Panc1 (cell line): Measurements from ENCODE around the gene TIMM44. TPM values are rescaled to one million over a fixed set of nuclear protein-coding genes. Genes with fewer than 3 reads are reported as not detected.

Source experiments
- ATAC-seq: fragments of 200-7000 bp; cut with Tn5 transposase; 2 replicates; pipeline ENCODE4 v1.9.1; 2020; ENCODE audit warnings: mild to moderate bottlenecking, moderate library complexity
- BruUV-seq: library from RNA; stranded (reverse); fragments of 400-500 nt; replicated peaks from 2 replicates; lab custom pipeline; 2021; lab: Mats Ljungman, UMichigan
- CTCF ChIA-PET: fragments of 300-600 bp; sonication (Branson Sonifier 250); formaldehyde crosslinking; loops from one replicate; lab custom pipeline; 2022; ENCODE audit warnings: antibody characterized with exemption; lab: Charles Lee
- POLR2A ChIA-PET: fragments of 300-600 bp; sonication (Branson Sonifier 250); formaldehyde crosslinking; loops from one replicate; lab custom pipeline; 2022; ENCODE audit warnings: antibody characterized with exemption; lab: Charles Lee
- DNase-seq: peaks from one replicate; pipeline ENCODE4 v3.0.0-alpha.2; 2010; ENCODE audit warnings: low read depth, low spot score
- H3K27ac ChIP-seq: 2 replicates; pipeline ENCODE4 v1.5.1; 2011; ENCODE audit warnings: mild to moderate bottlenecking, low read length, inconsistent platforms
- H3K27me3 ChIP-seq: fragments of 200-500 bp; sonication (Bioruptor generic); 2 replicates; pipeline ENCODE4 v1.6.0; 2014; ENCODE audit warnings: low read length, inconsistent platforms; ENCODE audit not compliant: control insufficient read depth, insufficient read depth
- H3K36me3 ChIP-seq: fragments of 200-500 bp; sonication (Bioruptor generic); 2 replicates; pipeline ENCODE4 v1.5.1; 2014; ENCODE audit warnings: inconsistent platforms, mild to moderate bottlenecking, low read length, moderate library complexity; ENCODE audit not compliant: control insufficient read depth, insufficient read depth
- H3K4me1 ChIP-seq: 2 replicates; pipeline ENCODE4 v1.5.1; 2011; ENCODE audit warnings: inconsistent platforms, mild to moderate bottlenecking, low read length, moderate library complexity; ENCODE audit not compliant: control insufficient read depth, insufficient read depth
- H3K4me3 ChIP-seq, 2 experiments: 2 replicates each; pipeline ENCODE4 v1.5.1; 2011 to 2012; ENCODE audit warnings: low read depth in 2 of 2, low read length in 2 of 2, mild to moderate bottlenecking in 2 of 2, inconsistent platforms in 1 of 2, moderate library complexity in 1 of 2
- H3K9me3 ChIP-seq: fragments of 200-500 bp; sonication (Bioruptor generic); 2 replicates; pipeline ENCODE4 v1.5.1; 2014; ENCODE audit warnings: low read depth, mild to moderate bottlenecking, inconsistent platforms, low read length, moderate library complexity; ENCODE audit not compliant: control insufficient read depth, insufficient read depth
- CTCF ChIP-seq: fragments of 450-650 bp; IDR thresholded peaks from 2 replicates; pipeline ENCODE4 v1.5.1; 2017; ENCODE audit warnings: mild to moderate bottlenecking
- POLR2AphosphoS5 ChIP-seq: IDR thresholded peaks from 2 replicates; pipeline ENCODE4 v1.6.1; 2012; ENCODE audit warnings: mild to moderate bottlenecking, low read depth, low read length, moderate library complexity
- REST ChIP-seq, 2 experiments: IDR thresholded peaks; 2 replicates each; pipeline ENCODE4 v1.6.1; 2011 to 2012; ENCODE audit warnings: low read depth in 2 of 2, control low read depth in 1 of 2, low read length in 1 of 2, mild to moderate bottlenecking in 1 of 2, moderate library complexity in 1 of 2; ENCODE audit not compliant: insufficient read depth in 1 of 2
- SIN3A ChIP-seq: IDR thresholded peaks from 2 replicates; pipeline ENCODE4 v1.6.1; 2012; ENCODE audit warnings: low read depth, mild to moderate bottlenecking, low read length, moderate library complexity, borderline replicate concordance; ENCODE audit not compliant: insufficient read depth
- TCF7L2 ChIP-seq: IDR thresholded peaks from 2 replicates; pipeline ENCODE4 v1.6.1; 2011; ENCODE audit warnings: mild to moderate bottlenecking, low read depth, low read length, inconsistent platforms
- in situ Hi-C: cut with HindIII; loops from 2 replicates; pipeline ENCODE4 v1.10.0; 2016; ENCODE audit warnings: low sequenced_read_pairs, low pct_unique_long_range_greater_than_20kb
- intact Hi-C: fragments of 100-400 bp; cut with micrococcal nuclease; formaldehyde crosslinking; loops from one replicate; pipeline ENCODE4 v1.10.0; 2022; ENCODE audit not compliant: unreplicated experiment
- total RNA-seq: library from RNA; stranded (reverse); gene quantifications from one replicate; pipeline ENCODE4 v1.2.1, GENCODE V29; 2021; ENCODE audit not compliant: unreplicated experiment

Gene TIMM44
- total RNA-seq, 1 experiment from 2014 or later: 105 TPM

DNA sequence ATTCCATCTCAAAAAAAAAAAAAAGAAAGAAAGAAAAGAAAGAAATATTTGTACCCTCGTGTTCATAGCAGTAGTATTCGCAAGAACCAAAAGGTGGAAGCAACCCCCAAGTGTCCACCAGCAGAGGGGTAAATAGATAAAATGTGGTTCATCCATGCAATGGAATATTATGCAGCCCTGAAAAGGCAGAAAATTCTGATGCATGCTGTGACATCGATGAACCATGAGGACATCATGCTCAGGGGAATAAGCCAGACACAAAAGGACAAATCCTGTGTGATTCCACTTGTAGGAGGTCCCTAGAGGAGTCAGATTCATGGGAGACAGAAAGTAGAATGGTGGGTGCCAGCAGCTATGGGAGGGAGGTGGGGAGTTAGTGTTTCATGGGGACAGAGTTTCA lies 61.6 kb downstream of the TIMM44 start:
- TF ChIP-seq TCF7L2: no peak
- TF ChIP-seq POLR2AphosphoS5: no peak
- no peak for TF ChIP-seq REST (IDR thresholded peaks at IDR 0.05; ENCODE audit: insufficient read depth in 1 of 2, low read depth in 2 of 2, low read length in 1 of 2)
- TF ChIP-seq SIN3A: no peak
- TF ChIP-seq CTCF: no peak
- Histone ChIP-seq H3K4me3 (no peak overlapping the region), H3K27me3 (no peaks in the 10 kb centered on the region), H3K36me3 (no peaks in the 10 kb centered on the region), H3K27ac (no peak overlapping the region), H3K9me3 (no peaks in the 10 kb centered on the region), H3K4me1 (no peaks in the 10 kb centered on the region)
- ChIA-PET CTCF (interaction anchor here (0.9 kb wide), 1 partner anchor 13 kb away, joined by 5 read pairs; no protein-coding TSS in a partner anchor), POLR2A (no interaction called here)
- DNase-seq: no peak
- intact Hi-C loops: no loop called here
- BruUV-seq: no TSS peak
- in situ Hi-C loops: no loop called here
- ATAC-seq: no peak

GRCh38 chr19:7879836-7880235 lies 63.6 kb downstream of the TIMM44 start:
- ATAC-seq (no peak), DNase-seq (no peak)
- no TSS peak for BruUV-seq
- no peak for TF ChIP-seq POLR2AphosphoS5
- TF ChIP-seq REST (IDR thresholded peaks at IDR 0.05; ENCODE audit: insufficient read depth in 1 of 2, low read depth in 2 of 2, low read length in 1 of 2): no peak
- no peak for TF ChIP-seq SIN3A
- no peak for TF ChIP-seq CTCF
- TF ChIP-seq TCF7L2: no peak
- no peaks in the 10 kb centered on the region for H3K9me3 ChIP-seq
- H3K36me3 ChIP-seq: no peaks in the 10 kb centered on the region
- no peaks in the 10 kb centered on the region for H3K27me3 ChIP-seq
- no peak overlapping the region for H3K4me3 ChIP-seq
- H3K27ac ChIP-seq: no peak overlapping the region
- intact Hi-C loops: no loop called here
- ChIA-PET CTCF (interaction anchor here (1.5 kb wide), 1 partner anchor 10 kb away, joined by 6 read pairs; no protein-coding TSS in a partner anchor), POLR2A (no interaction called here)
- no peaks in the 10 kb centered on the region for H3K4me1 ChIP-seq
- in situ Hi-C loops: no loop called here
